CD4-positive, alpha-beta T cell treated with Interleukin-1 beta for 1 hour (primary cell): ENCODE measurements around the gene C6.

Experiments used
- DNase-seq, 2 donors: peaks; one replicate each; pipeline ENCODE4 v3.0.0-alpha.2; 2020 to 2022

C6 gene

DNA sequence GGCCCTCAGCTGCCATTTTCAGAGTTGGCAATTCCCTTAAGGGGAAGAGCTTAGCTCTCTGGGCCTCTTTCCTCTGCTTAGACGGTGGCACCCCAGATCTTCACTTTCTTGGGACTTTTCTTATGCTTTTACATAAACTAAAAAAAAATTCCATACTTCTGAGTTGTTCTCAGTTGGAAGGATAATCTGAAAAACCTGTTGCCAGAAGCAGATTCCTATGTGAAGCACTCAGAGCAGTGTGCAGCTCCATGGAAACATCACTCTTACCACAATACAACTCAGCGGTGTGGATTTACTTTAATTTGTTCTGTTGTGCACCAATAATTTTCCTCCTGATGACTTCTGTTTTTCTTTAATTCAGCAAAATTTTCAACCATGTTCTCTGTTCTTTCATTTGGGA, 98.1 kb downstream of the C6 start:
- DNase-seq: no peak

DNA sequence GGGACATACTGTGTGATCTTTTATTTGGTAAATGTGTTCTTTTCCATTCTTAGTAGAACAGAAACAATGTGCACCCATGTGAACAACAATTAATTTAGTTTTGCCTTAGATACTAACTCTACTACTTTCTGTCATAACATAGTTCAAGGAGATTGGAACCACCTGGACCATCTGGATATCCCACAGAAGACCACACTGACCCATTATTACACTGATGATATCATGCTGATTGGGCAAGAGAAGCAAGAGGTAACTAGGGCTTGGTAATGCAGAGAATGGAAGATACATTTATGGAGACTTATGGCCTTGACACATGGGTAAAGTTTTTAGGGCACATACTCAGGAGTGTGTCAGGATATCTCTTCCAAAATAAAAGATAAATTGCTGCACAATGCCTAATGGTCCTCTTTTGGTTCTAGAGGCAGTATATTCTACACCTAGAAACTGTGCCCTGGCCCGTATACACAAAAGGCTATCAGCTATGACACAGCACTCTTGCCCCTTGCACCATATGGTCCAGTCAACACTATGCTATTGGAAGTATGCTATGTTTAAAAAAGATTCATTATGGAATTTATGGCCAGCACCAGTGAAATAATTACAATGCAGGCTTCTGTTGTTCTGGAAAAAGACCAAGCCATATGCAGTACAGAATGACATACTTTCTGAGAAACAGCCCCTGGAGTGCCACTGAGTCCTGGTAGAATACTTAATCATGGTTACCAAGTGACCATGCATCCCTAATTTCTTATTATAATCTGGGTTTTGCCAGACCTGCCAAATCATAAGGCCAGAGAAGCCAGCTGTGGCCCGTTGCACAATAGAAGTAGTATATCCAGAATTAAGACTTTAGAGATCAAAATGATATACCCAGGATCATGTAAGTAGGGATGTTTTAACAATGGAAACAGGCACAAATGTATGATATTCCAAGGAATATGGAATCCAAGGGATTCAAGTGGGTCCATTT, 100.6 kb downstream of the C6 start:
- no peak for DNase-seq

DNA sequence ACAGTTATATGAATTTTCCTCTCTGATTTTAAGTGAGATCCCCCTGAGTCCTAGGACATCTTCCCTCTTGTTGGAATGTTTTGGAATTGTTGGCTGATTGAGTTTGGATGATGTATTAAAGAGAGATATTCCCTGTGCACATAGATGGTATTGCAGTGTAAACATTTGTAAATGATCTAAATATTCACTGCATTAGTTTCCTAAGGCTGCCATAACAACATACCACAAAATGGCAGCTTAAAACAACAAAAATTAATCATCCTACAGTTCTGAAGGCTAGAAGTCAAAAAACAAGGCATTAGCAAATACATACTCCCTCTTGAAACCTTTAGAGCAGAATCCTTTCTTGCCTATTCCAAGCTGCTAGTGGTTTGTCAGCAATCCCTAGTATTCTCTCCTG, 104.1 kb downstream of the C6 start:
- DNase-seq: no peak

DNA sequence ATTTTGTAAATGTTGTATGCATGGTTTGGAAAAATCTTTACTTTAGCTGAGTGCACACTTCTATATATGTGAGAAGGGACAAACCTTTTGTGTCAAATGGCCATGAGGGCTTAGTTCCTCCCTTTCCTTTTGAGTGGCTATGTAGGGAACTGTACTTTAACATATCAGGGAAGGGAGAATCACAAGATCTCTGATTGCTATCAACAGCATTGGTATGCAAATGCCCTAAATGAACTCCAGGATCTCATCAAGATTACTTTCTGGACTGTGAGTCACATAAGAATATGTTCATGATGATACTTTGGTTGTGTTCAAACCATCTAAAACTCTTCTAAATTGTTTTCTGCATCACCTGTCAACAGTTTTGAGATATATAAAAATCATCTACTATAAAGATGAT, 111.0 kb downstream of the C6 start:
- DNase-seq: no peak

DNA sequence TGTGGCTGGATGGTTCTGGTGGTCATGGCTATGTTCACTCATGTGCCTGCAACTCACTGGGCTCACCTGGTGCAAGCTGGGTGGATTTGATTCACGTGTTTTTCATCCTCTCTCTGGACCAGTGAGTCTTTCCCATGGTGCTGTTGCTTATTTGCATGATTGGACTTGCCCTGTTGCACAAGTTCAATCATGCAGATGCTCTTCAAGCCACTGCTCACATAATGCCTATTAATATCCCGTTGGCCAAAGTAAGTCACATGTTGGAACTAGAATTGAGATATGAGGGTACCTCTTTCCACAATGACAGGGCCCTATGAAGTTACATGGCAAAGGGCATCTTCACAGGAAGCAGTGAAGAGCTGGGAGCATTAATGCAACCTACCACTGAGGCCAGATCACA, 115.7 kb downstream of the C6 start:
- no peak for DNase-seq

DNA sequence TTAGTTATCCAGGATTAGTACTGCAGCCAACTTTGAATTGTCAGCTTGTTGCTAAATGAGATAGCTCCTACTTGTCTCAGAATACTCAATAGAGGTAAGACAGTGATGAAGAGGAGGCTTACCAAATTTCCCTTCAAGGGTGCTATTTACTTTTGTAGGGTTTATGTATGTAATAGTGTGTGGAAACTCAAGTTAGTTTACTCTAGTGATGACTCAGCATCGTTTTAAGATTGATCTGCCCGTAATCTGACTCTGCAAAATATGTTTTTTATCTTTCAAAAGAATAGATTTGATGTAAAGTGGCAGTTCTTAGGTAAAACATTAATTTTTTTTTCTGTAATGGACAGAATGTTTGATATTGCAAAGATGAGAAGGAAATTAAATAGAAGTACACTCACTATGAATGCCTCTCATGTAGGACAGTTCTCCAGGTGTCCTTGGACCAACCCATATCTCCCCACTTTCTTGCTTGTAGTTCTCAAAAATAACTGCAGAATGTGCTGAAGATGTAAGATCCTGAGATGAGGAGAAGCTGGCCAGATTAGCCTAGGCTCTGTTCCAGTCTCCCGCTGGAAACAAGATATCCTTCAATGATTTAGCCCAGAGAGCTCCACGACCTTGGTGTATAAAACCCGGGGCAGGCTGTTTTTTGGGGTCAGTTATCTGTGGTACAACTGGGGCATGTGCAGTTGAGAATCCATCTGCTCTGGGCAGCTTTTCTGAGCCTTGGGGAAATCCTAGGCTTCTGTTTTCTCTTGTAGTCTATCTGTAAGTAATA, 117.8 kb downstream of the C6 start:
- no peak for DNase-seq

DNA sequence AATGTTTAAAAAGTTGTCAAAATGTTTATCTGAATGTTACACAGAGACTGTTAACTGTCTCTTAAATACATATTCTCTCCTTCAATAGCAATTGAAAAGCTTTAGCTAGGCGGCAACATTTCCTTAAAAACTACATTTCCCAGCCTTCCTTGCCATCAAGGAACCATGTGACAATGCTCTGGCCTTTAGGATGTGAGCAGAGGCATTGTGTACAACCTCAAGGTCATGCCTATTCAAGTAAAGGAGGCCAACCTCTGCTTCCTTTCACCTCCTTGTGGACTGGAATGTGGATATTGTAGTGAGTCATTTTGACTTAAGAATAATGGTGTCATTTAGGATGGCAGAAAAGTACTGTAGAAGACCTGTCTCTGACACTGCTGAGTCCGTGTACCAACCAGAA, 118.5 kb downstream of the C6 start:
- no peak for DNase-seq

DNA sequence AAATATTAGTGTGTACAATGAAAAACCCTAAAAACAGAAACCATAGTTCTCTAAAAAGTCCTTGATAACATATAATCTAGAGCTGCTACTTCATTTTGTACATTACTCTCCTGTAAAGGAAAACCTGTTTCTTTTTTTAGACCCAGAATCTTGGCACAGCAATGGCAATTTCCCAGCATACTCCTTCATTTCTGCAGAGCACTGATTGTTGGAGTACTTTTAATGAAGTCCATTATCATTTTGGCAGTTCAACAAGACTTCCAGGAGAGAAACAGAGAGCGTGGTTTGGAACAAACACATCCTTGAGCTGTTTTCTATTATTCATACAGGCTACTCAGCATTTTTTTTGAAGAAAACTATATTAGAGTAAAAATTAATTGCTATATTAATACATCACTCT, 119.5 kb downstream of the C6 start:
- DNase-seq: no peak
